Measurements from ENCODE around the gene CCDC12. TPM values are rescaled to one million over a fixed set of nuclear protein-coding genes. Genes with fewer than 3 reads are reported as not detected.

CCDC12 gene
- total RNA-seq, 1 experiment from 2014 or later = 46.5 TPM

- TF ChIP-seq CTCF (IDR thresholded peaks at IDR 0.05 in 2 of 3, conservative IDR thresholded peaks at IDR 0.05 in 1 of 3; ENCODE audit: borderline replicate concordance in 1 of 3, insufficient read depth in 1 of 3, low read depth in 2 of 3, low read length in 2 of 3) (no peak), TCF7L2 (IDR thresholded peaks at IDR 0.05; ENCODE audit: borderline replicate concordance, extremely low read depth, insufficient read depth, insufficient read length) (peak; percentile 56), SP1 (IDR thresholded peaks at IDR 0.05; ENCODE audit: low read depth) (peak; percentile 55)
Observed at GRCh38 chr3:46947981-46948791, 28.4 kb downstream of the CCDC12 start (continued).

- ChIA-PET POLR2A (interaction anchor here (0.7 to 1.9 kb wide), 3 partner anchors 12 to 29 kb away, joined by 3 to 5 read pairs (median 4); partner anchors contain the start of gene CCDC12), RAD21 (ENCODE audit: low non-redundant PET in 1 of 2, low total read pairs in 2 of 2, uncharacterized antibody in 2 of 2, unreplicated experiment in 2 of 2) (interaction anchor here in 1 of 2 experiments (1.3 kb wide), 1 partner anchor 32 kb away, joined by 3 read pairs; the partner anchor contains the start of gene NBEAL2), CTCF (interaction anchor here (1.3 to 1.8 kb wide), 2 partner anchors 12 to 24 kb away, joined by 4 to 7 read pairs; no protein-coding TSS in a partner anchor)
- H3K79me2 ChIP-seq (ENCODE audit: insufficient read depth, low read length) = peaks cover 98% of the 10 kb centered on the region
- TF ChIP-seq POLR2A (IDR thresholded peaks at IDR 0.05; ENCODE audit: borderline replicate concordance, extremely low read depth, insufficient read depth, insufficient read length) = no peak
- no peak for TF ChIP-seq EGR1 (IDR thresholded peaks at IDR 0.05; ENCODE audit: low read depth)
- TF ChIP-seq ATF3 (IDR thresholded peaks at IDR 0.05) = no peak
- TF ChIP-seq ELF1 (IDR thresholded peaks at IDR 0.05; ENCODE audit: borderline replicate concordance, low read depth) = no peak
- TF ChIP-seq RAD21 (IDR thresholded peaks at IDR 0.05; ENCODE audit: low read depth) = no peak
- TF ChIP-seq REST (IDR thresholded peaks at IDR 0.05; ENCODE audit: low read depth) = no peak
- TF ChIP-seq YY1 (IDR thresholded peaks at IDR 0.05; ENCODE audit: extremely low read depth, insufficient replicate concordance, low read depth, low read length) = no peak
- no peak for TF ChIP-seq CEBPB (IDR thresholded peaks at IDR 0.05; ENCODE audit: low read depth)
- peak overlapping the region in 1 of 2 experiments; percentile 4; a peak in 2 of 4 replicates for H3K4me3 ChIP-seq (replicated peaks in 1 of 2; ENCODE audit: low read depth in 1 of 2, low read length in 2 of 2)
- H3K9me2 ChIP-seq (ENCODE audit: insufficient read depth) = no peaks in the 10 kb centered on the region
- peaks cover 0 to 9% of the 10 kb centered on the region in 2 experiments; a peak in 1 of 4 replicates for H3K36me3 ChIP-seq (ENCODE audit: control insufficient read depth in 1 of 2, insufficient read depth in 2 of 2, low read length in 2 of 2)
- ATAC-seq (no peak), DNase-seq (ENCODE audit: low read depth, low spot score) (no peak)
- no peak overlapping the region for H3K27ac ChIP-seq (ENCODE audit: low read depth, low read length)
- H3K9ac ChIP-seq (ENCODE audit: low read length) = peak overlapping the region; percentile 21; the same call in 1 of the 2 replicates
- no peaks in the 10 kb centered on the region for H3K27me3 ChIP-seq (ENCODE audit: insufficient read depth, low read length)
- H2AFZ ChIP-seq (ENCODE audit: low read depth, low read length, poor library complexity, severe bottlenecking) = no peak overlapping the region
- H4K20me1 ChIP-seq (ENCODE audit: insufficient read depth) = peaks cover 43% of the 10 kb centered on the region; the same call in 1 of the 2 replicates
- H3K4me2 ChIP-seq (ENCODE audit: low read length) = peak overlapping the region; percentile 64
- no TSS peak for BruUV-seq (replicated peaks)
- intact Hi-C loops (cut with micrococcal nuclease) = no loop called here
- H3K4me1 ChIP-seq (ENCODE audit: control insufficient read depth in 1 of 2, insufficient read depth in 2 of 2, low read length in 2 of 2) = peaks cover 68 to 95% of the 10 kb centered on the region in 2 experiments
- no peaks in the 10 kb centered on the region for H3K9me3 ChIP-seq (ENCODE audit: control insufficient read depth in 1 of 2, insufficient read depth in 1 of 2, low read depth in 1 of 2, low read length in 2 of 2)
Observed at GRCh38 chr3:46947546-46947901, 29.0 kb downstream of the CCDC12 start.
